HepG2 (cell line): Measurements from ENCODE around the gene STK11. TPM values are rescaled to one million over a fixed set of nuclear protein-coding genes. Genes with fewer than 3 reads are reported as not detected.

Experiments used
- EEA1 ChIP-seq: sonication (generic); formaldehyde crosslinking; IDR thresholded peaks from 2 replicates; pipeline ENCODE4 v1.5.1; 2020; ENCODE audit warnings: mild to moderate bottlenecking, missing genetic modification reagents, borderline replicate concordance
- EZH2 ChIP-seq: conservative IDR thresholded peaks from 2 replicates; pipeline ENCODE4 v1.6.1; 2012; ENCODE audit warnings: mild to moderate bottlenecking, low read depth, low read length, moderate library complexity
- FOXA3 ChIP-seq: IDR thresholded peaks from 2 replicates; pipeline ENCODE4 v1.6.1; 2016; ENCODE audit warnings: missing genetic modification reagents, missing compliant biosample characterization
- GATAD1 ChIP-seq: IDR thresholded peaks from 2 replicates; pipeline ENCODE4 v1.6.1; 2016; ENCODE audit warnings: missing genetic modification reagents, missing compliant biosample characterization
- HNF4A ChIP-seq: sonication (generic); formaldehyde crosslinking; IDR thresholded peaks from 2 replicates; pipeline ENCODE4 v1.4.0; 2020; ENCODE audit warnings: missing genetic modification reagents
- KLF16 ChIP-seq, 2 experiments: sonication (generic) in 1 of 2; formaldehyde crosslinking in 1 of 2; IDR thresholded peaks; 2 replicates each; pipeline versions ENCODE4 v1.6.1 to v1.8.0; 2016 to 2023; ENCODE audit warnings: missing genetic modification reagents in 2 of 2, missing compliant biosample characterization in 1 of 2
- MAZ ChIP-seq, 2 experiments: sonication (generic) in 1 of 2; formaldehyde crosslinking in 1 of 2; IDR thresholded peaks; 2 replicates each; pipeline versions ENCODE4 v1.5.0 to v1.6.1; 2012 to 2020; ENCODE audit warnings: low read depth in 2 of 2, mild to moderate bottlenecking in 2 of 2, borderline replicate concordance in 1 of 2, improper control_type of control experiment in 1 of 2, low read length in 1 of 2, missing genetic modification reagents in 1 of 2, moderate library complexity in 1 of 2
- NFATC3 ChIP-seq: sonication (generic); formaldehyde crosslinking; IDR thresholded peaks from 2 replicates; pipeline ENCODE4 v1.5.1; 2020; ENCODE audit warnings: mild to moderate bottlenecking, missing genetic modification reagents
- PCBP2 ChIP-seq: fragments of 200-400 bp; formaldehyde crosslinking; optimal IDR thresholded peaks from 2 replicates; pipeline ENCODE3; 2018; ENCODE audit warnings: low read length, low read depth; ENCODE audit not compliant: poor library complexity, severe bottlenecking
- RBM39 ChIP-seq: fragments of 200-400 bp; formaldehyde crosslinking; IDR thresholded peaks from one replicate; pipeline ENCODE4 v1.6.1; 2018; ENCODE audit warnings: antibody characterized with exemption, mild to moderate bottlenecking, low read depth, low read length; ENCODE audit not compliant: poor library complexity, severe bottlenecking
- SYNCRIP ChIP-seq: fragments of 200-400 bp; formaldehyde crosslinking; IDR thresholded peaks from 2 replicates; pipeline ENCODE4 v1.6.1; 2018; ENCODE audit warnings: mild to moderate bottlenecking, low read depth, low read length; ENCODE audit not compliant: insufficient read depth
- ZBTB1 ChIP-seq: sonication (generic); formaldehyde crosslinking; IDR thresholded peaks from 2 replicates; pipeline ENCODE4 v1.4.0; 2020; ENCODE audit warnings: missing genetic modification reagents, borderline replicate concordance
- ZNF709 ChIP-seq: sonication (generic); formaldehyde crosslinking; IDR thresholded peaks from 2 replicates; pipeline ENCODE4 v1.5.0; 2020; ENCODE audit warnings: mild to moderate bottlenecking, missing genetic modification reagents
- polyA plus RNA-seq, 8 experiments: library from polyadenylated mRNA; depleted of rRNA in 3 of 8; stranded (reverse) in 7 of 8; unstranded in 1 of 8; fragments of >200 nt; fragmentation: Illumina TruSeq in 4 of 8; extraction: Trizol in 4 of 8; gene quantifications; 2 replicates each; pipeline versions ENCODE4 v1.2.1 to v1.2.3, GENCODE V29; 2011 to 2016; ENCODE audit warnings: low read depth in 4 of 8, missing spikeins in 1 of 8, mixed read lengths in 1 of 8; ENCODE audit not compliant: insufficient read depth in 1 of 8
- total RNA-seq, 5 experiments: library from RNA; depleted of rRNA; stranded (reverse); fragments of >200 nt; fragmentation: Illumina TruSeq; extraction: Trizol; gene quantifications; 2 replicates each; pipeline ENCODE4 v1.2.3, GENCODE V29; 2016; ENCODE audit warnings: low read depth in 1 of 5
- TF ChIP-seq, protein P1 (sequence below): sonication (generic); formaldehyde crosslinking; IDR thresholded peaks from 2 replicates; pipeline ENCODE4 v1.9.0; 2021; ENCODE audit warnings: missing genetic modification reagents, borderline replicate concordance
- TF ChIP-seq, protein P2 (sequence below): sonication (generic); formaldehyde crosslinking; conservative IDR thresholded peaks from 2 replicates; pipeline ENCODE4 v1.4.0; 2020; ENCODE audit warnings: missing genetic modification reagents
- TF ChIP-seq, protein P3 (sequence below): sonication (generic); formaldehyde crosslinking; IDR thresholded peaks from 2 replicates; pipeline ENCODE4 v1.5.0; 2020; ENCODE audit warnings: mild to moderate bottlenecking, missing genetic modification reagents, moderate library complexity
- TF ChIP-seq, protein P4 (sequence below): sonication (generic); formaldehyde crosslinking; IDR thresholded peaks from 2 replicates; pipeline ENCODE4 v1.4.0; 2020; ENCODE audit warnings: missing genetic modification reagents, borderline replicate concordance

STK11 gene
- total and polyA plus RNA-seq, 2 of the 13 experiments (the other 11 are each of a cell fraction or from before 2014, with no cell fraction given): 27.5 to 43.6 TPM

DNA sequence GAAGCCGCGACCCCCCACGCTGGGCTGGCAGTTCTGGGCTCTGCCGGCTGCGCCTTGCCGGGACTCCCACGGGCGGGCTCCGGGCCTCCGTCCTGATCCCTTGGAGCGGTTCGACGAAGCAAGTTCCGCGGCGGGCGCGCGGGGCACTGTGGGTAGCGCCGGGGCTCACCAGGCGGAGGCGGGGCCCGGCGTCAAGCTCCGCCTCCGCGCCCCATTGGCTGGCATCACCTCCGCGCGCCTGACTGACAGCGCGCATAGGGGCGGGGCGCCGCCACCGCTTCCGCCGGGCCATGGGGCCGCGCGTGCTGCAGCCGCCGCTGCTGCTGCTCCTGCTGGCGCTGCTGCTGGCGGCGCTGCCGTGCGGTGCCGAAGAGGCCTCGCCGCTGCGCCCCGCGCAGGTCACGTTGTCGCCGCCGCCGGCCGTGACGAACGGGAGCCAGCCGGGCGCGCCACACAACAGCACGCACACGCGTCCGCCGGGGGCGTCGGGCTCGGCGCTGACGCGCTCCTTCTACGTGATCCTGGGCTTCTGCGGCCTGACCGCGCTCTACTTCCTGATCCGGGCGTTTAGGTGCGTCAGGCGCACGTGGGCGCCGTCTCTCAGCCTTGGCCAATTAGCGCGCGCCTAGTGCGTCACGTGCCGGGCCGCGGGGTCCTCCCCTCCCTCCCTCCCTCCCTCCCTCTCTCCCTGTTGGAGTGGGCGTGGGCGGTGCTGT, 69.8 kb downstream of the STK11 start, which contains the start of gene FAM174C (continued):
- TF ChIP-seq ZBTB1: no peak
- TF ChIP-seq, protein P1, sequence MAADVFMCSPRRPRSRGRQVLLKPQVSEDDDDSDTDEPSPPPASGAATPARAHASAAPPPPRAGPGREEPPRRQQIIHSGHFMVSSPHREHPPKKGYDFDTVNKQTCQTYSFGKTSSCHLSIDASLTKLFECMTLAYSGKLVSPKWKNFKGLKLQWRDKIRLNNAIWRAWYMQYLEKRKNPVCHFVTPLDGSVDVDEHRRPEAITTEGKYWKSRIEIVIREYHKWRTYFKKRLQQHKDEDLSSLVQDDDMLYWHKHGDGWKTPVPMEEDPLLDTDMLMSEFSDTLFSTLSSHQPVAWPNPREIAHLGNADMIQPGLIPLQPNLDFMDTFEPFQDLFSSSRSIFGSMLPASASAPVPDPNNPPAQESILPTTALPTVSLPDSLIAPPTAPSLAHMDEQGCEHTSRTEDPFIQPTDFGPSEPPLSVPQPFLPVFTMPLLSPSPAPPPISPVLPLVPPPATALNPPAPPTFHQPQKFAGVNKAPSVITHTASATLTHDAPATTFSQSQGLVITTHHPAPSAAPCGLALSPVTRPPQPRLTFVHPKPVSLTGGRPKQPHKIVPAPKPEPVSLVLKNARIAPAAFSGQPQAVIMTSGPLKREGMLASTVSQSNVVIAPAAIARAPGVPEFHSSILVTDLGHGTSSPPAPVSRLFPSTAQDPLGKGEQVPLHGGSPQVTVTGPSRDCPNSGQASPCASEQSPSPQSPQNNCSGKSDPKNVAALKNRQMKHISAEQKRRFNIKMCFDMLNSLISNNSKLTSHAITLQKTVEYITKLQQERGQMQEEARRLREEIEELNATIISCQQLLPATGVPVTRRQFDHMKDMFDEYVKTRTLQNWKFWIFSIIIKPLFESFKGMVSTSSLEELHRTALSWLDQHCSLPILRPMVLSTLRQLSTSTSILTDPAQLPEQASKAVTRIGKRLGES (CRISPR knock-in tag): no peak
- peak; percentile 96 for TF ChIP-seq MAZ (IDR thresholded peaks at IDR 0.05; ENCODE audit: borderline replicate concordance, low read depth, low read length)
- TF ChIP-seq MAZ (CRISPR knock-in tag; IDR thresholded peaks at IDR 0.05; ENCODE audit: low read depth): peak; percentile 93
- peak in 1 of 2 experiments; percentile 16; a peak in 1 of 4 replicates for TF ChIP-seq KLF16 (CRISPR knock-in tag; IDR thresholded peaks at IDR 0.05)
- TF ChIP-seq SYNCRIP: no peak
- no peak for TF ChIP-seq RBM39
- TF ChIP-seq NFATC3 (CRISPR knock-in tag): no peak
- TF ChIP-seq HNF4A (CRISPR knock-in tag): no peak
- no peak for TF ChIP-seq EEA1 (CRISPR knock-in tag)
- TF ChIP-seq FOXA3 (CRISPR knock-in tag): 0 out of 2 replicates have a peak, but pooled peaks have one; percentile 4
- TF ChIP-seq ZNF709 (CRISPR knock-in tag): no peak; the same call in 1 of the 2 replicates
- TF ChIP-seq PCBP2: no peak
- TF ChIP-seq, protein P2, sequence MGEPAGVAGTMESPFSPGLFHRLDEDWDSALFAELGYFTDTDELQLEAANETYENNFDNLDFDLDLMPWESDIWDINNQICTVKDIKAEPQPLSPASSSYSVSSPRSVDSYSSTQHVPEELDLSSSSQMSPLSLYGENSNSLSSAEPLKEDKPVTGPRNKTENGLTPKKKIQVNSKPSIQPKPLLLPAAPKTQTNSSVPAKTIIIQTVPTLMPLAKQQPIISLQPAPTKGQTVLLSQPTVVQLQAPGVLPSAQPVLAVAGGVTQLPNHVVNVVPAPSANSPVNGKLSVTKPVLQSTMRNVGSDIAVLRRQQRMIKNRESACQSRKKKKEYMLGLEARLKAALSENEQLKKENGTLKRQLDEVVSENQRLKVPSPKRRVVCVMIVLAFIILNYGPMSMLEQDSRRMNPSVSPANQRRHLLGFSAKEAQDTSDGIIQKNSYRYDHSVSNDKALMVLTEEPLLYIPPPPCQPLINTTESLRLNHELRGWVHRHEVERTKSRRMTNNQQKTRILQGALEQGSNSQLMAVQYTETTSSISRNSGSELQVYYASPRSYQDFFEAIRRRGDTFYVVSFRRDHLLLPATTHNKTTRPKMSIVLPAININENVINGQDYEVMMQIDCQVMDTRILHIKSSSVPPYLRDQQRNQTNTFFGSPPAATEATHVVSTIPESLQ (CRISPR knock-in tag): no peak
- TF ChIP-seq GATAD1: peak; percentile 77
- TF ChIP-seq, protein P3, sequence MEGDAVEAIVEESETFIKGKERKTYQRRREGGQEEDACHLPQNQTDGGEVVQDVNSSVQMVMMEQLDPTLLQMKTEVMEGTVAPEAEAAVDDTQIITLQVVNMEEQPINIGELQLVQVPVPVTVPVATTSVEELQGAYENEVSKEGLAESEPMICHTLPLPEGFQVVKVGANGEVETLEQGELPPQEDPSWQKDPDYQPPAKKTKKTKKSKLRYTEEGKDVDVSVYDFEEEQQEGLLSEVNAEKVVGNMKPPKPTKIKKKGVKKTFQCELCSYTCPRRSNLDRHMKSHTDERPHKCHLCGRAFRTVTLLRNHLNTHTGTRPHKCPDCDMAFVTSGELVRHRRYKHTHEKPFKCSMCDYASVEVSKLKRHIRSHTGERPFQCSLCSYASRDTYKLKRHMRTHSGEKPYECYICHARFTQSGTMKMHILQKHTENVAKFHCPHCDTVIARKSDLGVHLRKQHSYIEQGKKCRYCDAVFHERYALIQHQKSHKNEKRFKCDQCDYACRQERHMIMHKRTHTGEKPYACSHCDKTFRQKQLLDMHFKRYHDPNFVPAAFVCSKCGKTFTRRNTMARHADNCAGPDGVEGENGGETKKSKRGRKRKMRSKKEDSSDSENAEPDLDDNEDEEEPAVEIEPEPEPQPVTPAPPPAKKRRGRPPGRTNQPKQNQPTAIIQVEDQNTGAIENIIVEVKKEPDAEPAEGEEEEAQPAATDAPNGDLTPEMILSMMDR: no peak; the same call in 1 of the 2 replicates
- TF ChIP-seq EZH2: no peak
- TF ChIP-seq, protein P4, sequence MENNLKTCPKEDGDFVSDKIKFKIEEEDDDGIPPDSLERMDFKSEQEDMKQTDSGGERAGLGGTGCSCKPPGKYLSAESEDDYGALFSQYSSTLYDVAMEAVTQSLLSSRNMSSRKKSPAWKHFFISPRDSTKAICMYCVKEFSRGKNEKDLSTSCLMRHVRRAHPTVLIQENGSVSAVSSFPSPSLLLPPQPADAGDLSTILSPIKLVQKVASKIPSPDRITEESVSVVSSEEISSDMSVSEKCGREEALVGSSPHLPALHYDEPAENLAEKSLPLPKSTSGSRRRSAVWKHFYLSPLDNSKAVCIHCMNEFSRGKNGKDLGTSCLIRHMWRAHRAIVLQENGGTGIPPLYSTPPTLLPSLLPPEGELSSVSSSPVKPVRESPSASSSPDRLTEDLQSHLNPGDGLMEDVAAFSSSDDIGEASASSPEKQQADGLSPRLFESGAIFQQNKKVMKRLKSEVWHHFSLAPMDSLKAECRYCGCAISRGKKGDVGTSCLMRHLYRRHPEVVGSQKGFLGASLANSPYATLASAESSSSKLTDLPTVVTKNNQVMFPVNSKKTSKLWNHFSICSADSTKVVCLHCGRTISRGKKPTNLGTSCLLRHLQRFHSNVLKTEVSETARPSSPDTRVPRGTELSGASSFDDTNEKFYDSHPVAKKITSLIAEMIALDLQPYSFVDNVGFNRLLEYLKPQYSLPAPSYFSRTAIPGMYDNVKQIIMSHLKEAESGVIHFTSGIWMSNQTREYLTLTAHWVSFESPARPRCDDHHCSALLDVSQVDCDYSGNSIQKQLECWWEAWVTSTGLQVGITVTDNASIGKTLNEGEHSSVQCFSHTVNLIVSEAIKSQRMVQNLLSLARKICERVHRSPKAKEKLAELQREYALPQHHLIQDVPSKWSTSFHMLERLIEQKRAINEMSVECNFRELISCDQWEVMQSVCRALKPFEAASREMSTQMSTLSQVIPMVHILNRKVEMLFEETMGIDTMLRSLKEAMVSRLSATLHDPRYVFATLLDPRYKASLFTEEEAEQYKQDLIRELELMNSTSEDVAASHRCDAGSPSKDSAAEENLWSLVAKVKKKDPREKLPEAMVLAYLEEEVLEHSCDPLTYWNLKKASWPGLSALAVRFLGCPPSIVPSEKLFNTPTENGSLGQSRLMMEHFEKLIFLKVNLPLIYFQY: no peak
